A549 (cell line): Measurements from ENCODE around the gene YWHAB.

Experiments
- CBX8 ChIP-seq: fragments of 200-600 bp; sonication (generic); IDR thresholded peaks from 2 replicates; pipeline ENCODE4 v1.6.1; 2016
- CHD2 ChIP-seq: fragments of 150-350 bp; IDR thresholded peaks from 2 replicates; pipeline ENCODE4 v1.6.1; 2014; ENCODE audit warnings: low read length; ENCODE audit not compliant: partially characterized antibody
- CTCF ChIP-seq: fragments of >200 bp; sonication (Bioruptor Twin); formaldehyde crosslinking; IDR thresholded peaks from 3 replicates; pipeline ENCODE4 v1.5.1; 2016
- EP300 ChIP-seq, 2 experiments: fragments of >200 bp; sonication (Bioruptor Twin); formaldehyde crosslinking; IDR thresholded peaks; 2 replicates in 1 of 2; 3 replicates in 1 of 2; pipeline ENCODE4 v1.6.1; 2016 to 2017
- JUN ChIP-seq, 2 experiments: fragments of >200 bp; sonication (Bioruptor Twin); formaldehyde crosslinking; IDR thresholded peaks; 2 replicates in 1 of 2; 3 replicates in 1 of 2; pipeline ENCODE4 v1.6.1; 2016 to 2017
- MAX ChIP-seq: IDR thresholded peaks from 2 replicates; pipeline ENCODE4 v1.6.1; 2012
- POLR2A ChIP-seq: IDR thresholded peaks from 2 replicates; pipeline ENCODE4 v1.6.1; 2012; ENCODE audit warnings: mild to moderate bottlenecking, low read length
- RFX5 ChIP-seq: fragments of 450-650 bp; IDR thresholded peaks from 2 replicates; pipeline ENCODE4 v1.7.1; 2014; ENCODE audit warnings: antibody characterized with exemption, mild to moderate bottlenecking, moderate library complexity
- RNF2 ChIP-seq: fragments of 200-600 bp; sonication (generic); IDR thresholded peaks from 2 replicates; pipeline ENCODE4 v1.6.1; 2016; ENCODE audit warnings: low read depth, mild to moderate bottlenecking, antibody characterized with exemption, moderate library complexity, borderline replicate concordance

DNA sequence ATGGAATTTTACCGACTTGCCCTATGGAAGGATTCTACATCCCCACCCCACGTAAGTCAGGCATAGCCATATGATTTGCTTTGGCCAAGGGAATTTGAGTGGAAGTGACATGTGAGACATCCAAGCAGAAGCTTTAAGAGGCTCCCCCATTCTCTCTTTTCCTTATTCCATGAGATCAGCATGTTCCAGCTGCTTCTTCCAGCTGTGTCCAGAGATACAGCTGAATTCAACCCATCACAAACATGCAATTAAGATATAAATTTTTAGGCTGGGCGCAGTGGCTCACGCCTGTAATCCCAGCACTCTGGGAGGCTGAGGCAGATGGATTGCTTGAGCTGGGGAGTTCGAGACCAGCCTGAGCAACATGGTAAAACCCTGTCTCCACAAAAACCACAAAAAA, 16.0 kb upstream of the YWHAB start:
- no peak for TF ChIP-seq CBX8
- no peak for TF ChIP-seq CTCF
- TF ChIP-seq JUN (IDR thresholded peaks at IDR 0.05): no peak
- no peak for TF ChIP-seq EP300 (IDR thresholded peaks at IDR 0.05)
- no peak for TF ChIP-seq CHD2
- TF ChIP-seq RNF2: no peak
- no peak for TF ChIP-seq POLR2A
- TF ChIP-seq MAX: no peak
- TF ChIP-seq RFX5: no peak
